Kidney (tissue), 14 donors: ENCODE measurements around the gene FRMD4A. TPM values are rescaled to one million over a fixed set of nuclear protein-coding genes. Genes with fewer than 3 reads are reported as not detected.

ENCODE experiments used
- DNase-seq, 5 donors: peaks; one replicate each; pipeline ENCODE4 v3.0.0-alpha.2; 2013 to 2020
- FAIRE-seq: peaks from 2 replicates; lab custom pipeline; 2012; peaks lifted over from hg19 to GRCh38; lab: Jason Lieb, UNC
- H3K27ac ChIP-seq, 2 donors: one replicate each; pipeline ENCODE4 v1.7.0; 2013; ENCODE audit warnings: low read depth in 2 of 2, low read length in 2 of 2, inconsistent platforms in 1 of 2
- H3K27me3 ChIP-seq: one replicate; pipeline ENCODE4 v1.7.1; 2013; ENCODE audit warnings: low read length, inconsistent platforms; ENCODE audit not compliant: control insufficient read depth, insufficient read depth
- H3K36me3 ChIP-seq, 3 donors: one replicate each; pipeline versions ENCODE4 v1.7.0 to v1.7.1; 2013; ENCODE audit warnings: low read length in 3 of 3, control low read depth in 1 of 3, inconsistent platforms in 1 of 3; ENCODE audit not compliant: insufficient read depth in 3 of 3, control insufficient read depth in 2 of 3
- H3K4me1 ChIP-seq, 3 donors: one replicate each; pipeline versions ENCODE4 v1.7.0 to v1.7.1; 2013; ENCODE audit warnings: low read length in 3 of 3, inconsistent platforms in 1 of 3, low read depth in 1 of 3; ENCODE audit not compliant: control insufficient read depth in 2 of 3, insufficient read depth in 2 of 3
- H3K4me3 ChIP-seq, 3 donors: one replicate each; pipeline versions ENCODE4 v1.7.0 to v1.8.1; 2013; ENCODE audit warnings: low read length in 3 of 3, control low read depth in 1 of 3, inconsistent platforms in 1 of 3
- H3K9ac ChIP-seq, 3 donors: one replicate each; pipeline versions ENCODE4 v1.7.0 to v1.7.1; 2013; ENCODE audit warnings: low read length in 3 of 3, control low read depth in 1 of 3, inconsistent platforms in 1 of 3
- H3K9me3 ChIP-seq, 3 donors: one replicate each; pipeline versions ENCODE4 v1.7.0 to v1.7.1; 2013; ENCODE audit warnings: low read length in 3 of 3, control low read depth in 1 of 3, inconsistent platforms in 1 of 3; ENCODE audit not compliant: control insufficient read depth in 2 of 3, insufficient read depth in 1 of 3
- intact Hi-C: fragments of 100-400 bp; cut with DNase I; formaldehyde crosslinking; loops from one replicate; pipeline ENCODE4 v1.11.1; 2022
- polyA plus RNA-seq: library from polyadenylated mRNA; stranded (reverse); fragments of 350-450 nt; fragmentation: Illumina TruSeq; extraction: RNeasy Lipid Tissue Mini Kit (QIAGEN cat#74804); gene quantifications from one replicate; pipeline ENCODE4 v1.2.3, GENCODE V29; 2014; ENCODE audit warnings: low read depth, low replicate concordance; ENCODE audit not compliant: insufficient read depth
- total RNA-seq: library from RNA; stranded (reverse); fragmentation: NEBNext Ultra II Directional; extraction: Animal tissue kit (Norgen Biotek cat#: 25700); gene quantifications from one replicate; pipeline ENCODE4 v1.2.1, GENCODE V29; 2021
- TF ChIP-seq, protein P1 (sequence below): IDR thresholded peaks from 3 replicates; pipeline ENCODE4 v1.5.1; 2012; ENCODE audit warnings: mild to moderate bottlenecking, moderate library complexity, borderline replicate concordance; ENCODE audit not compliant: insufficient read depth; ENCODE audit errors: extremely low read depth
- donor health status: control.
- donor health status: control.
- donor health status: control.
- donor health status: control.
- donor health status: control.
- donor health status: DM: yes; HTN: yes; CAD: no.
- donor health status: Normal renal cell carcinoma (clear cell type).

FRMD4A gene
- total and polyA plus RNA-seq, 2 donors from 2014 or later, result 16.0 to 68.2 TPM

DNA sequence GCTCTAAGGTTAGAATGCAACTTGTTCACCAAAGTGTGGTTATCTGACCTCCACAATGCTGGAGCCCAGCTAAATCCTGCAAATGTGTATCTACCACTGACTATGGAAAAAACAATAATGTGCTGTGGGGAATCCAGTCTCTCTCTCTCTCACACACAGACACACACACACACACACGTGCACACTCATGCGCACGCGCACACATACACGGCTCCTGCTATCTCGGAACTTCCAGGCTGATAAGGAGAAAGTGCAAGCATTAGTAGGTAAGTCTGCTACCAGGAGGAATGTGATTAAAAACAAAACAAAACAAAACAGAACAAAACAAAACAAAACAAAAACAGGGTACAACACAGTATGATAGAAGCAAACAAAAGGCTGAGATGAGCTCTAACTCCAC lies 205.2 kb downstream of the FRMD4A start:
- TF ChIP-seq, protein P1, sequence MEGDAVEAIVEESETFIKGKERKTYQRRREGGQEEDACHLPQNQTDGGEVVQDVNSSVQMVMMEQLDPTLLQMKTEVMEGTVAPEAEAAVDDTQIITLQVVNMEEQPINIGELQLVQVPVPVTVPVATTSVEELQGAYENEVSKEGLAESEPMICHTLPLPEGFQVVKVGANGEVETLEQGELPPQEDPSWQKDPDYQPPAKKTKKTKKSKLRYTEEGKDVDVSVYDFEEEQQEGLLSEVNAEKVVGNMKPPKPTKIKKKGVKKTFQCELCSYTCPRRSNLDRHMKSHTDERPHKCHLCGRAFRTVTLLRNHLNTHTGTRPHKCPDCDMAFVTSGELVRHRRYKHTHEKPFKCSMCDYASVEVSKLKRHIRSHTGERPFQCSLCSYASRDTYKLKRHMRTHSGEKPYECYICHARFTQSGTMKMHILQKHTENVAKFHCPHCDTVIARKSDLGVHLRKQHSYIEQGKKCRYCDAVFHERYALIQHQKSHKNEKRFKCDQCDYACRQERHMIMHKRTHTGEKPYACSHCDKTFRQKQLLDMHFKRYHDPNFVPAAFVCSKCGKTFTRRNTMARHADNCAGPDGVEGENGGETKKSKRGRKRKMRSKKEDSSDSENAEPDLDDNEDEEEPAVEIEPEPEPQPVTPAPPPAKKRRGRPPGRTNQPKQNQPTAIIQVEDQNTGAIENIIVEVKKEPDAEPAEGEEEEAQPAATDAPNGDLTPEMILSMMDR, result no peak
- H3K36me3 ChIP-seq, result no peaks in the 10 kb centered on the region
- intact Hi-C loops, result no loop called here
- H3K9me3 ChIP-seq, result no peaks in the 10 kb centered on the region
- no peaks in the 10 kb centered on the region for H3K4me1 ChIP-seq
- DNase-seq (no peak), FAIRE-seq (no peak)
- no peak overlapping the region for H3K9ac ChIP-seq
- H3K27ac ChIP-seq, result no peak overlapping the region
- no peak overlapping the region for H3K4me3 ChIP-seq
- H3K27me3 ChIP-seq, result no peaks in the 10 kb centered on the region

DNA sequence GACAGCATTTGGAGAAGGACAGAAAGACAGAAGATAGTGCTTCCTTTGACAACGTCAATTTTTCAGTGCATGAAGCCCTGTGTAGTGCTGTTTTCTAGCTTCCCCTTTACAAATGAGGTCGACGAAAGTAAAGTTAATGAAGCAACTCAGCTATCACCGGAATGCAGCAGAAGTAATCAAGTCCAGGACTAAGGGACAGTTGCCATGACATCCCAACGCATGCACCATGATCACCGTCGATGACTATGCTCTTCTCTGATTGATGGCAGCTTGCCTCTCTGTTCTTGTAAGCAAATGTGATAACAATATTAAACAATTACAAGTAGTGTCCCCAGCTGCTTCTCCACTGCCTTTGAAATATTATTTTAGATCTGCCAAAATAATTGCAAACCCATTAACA lies 205.8 kb downstream of the FRMD4A start:
- Histone ChIP-seq H3K9ac (no peak overlapping the region), H3K36me3 (no peaks in the 10 kb centered on the region), H3K9me3 (no peaks in the 10 kb centered on the region), H3K4me3 (no peak overlapping the region), H3K27me3 (no peaks in the 10 kb centered on the region), H3K27ac (no peak overlapping the region), H3K4me1 (no peaks in the 10 kb centered on the region)
- FAIRE-seq (no peak), DNase-seq (peak in 3 of 5 donors; percentile 20 to 54 (median 43))
- intact Hi-C loops, result no loop called here
- TF ChIP-seq, protein P1, result no peak

DNA sequence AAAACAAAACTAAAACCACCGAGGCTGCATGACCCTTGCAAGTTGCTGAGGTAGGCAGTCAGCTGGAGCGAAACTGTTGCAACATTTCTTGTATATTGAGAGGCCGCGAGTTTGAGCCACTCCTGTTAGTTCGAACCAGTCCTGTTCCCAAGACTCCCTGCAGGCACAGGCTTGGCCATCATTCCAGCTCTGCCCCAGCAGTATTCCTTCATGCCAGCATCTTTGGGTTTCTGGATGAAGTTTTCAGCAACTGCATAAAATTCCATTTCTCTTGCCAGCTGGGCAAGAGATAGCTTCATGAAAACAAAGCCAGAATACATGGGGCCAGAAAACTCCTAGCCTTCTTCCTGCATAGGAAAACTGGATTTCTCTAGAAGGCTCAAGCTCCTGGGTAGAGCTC lies 207.6 kb downstream of the FRMD4A start:
- Histone ChIP-seq H3K27ac (no peak overlapping the region), H3K9ac (no peak overlapping the region), H3K27me3 (no peaks in the 10 kb centered on the region), H3K4me3 (no peak overlapping the region), H3K9me3 (no peaks in the 10 kb centered on the region), H3K4me1 (no peaks in the 10 kb centered on the region), H3K36me3 (no peaks in the 10 kb centered on the region)
- FAIRE-seq (no peak), DNase-seq (no peak)
- TF ChIP-seq, protein P1, result no peak
- intact Hi-C loops, result no loop called here

DNA sequence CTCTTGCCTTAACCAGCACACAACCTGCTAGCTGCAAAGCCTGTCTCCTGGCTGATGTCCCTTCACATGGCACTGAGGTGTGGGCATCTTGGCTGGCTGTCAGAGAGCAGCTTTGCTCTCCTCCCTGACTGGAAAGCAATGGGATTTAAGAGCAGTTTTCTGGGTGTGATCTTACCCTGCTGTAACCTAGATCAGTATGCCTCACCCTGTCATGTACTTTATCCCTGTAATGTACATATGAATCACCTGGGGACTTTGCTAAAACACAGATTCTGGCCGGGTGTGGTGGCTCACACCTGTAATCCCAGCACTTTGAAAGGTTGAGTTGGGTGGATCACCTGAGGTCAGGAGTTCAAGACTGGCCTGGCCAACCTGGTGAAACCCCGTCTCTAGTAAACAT lies 209.9 kb downstream of the FRMD4A start:
- intact Hi-C loops, result no loop called here
- DNase-seq (no peak), FAIRE-seq (no peak)
- Histone ChIP-seq H3K4me3 (no peak overlapping the region), H3K27ac (no peak overlapping the region), H3K4me1 (no peaks in the 10 kb centered on the region), H3K9ac (no peak overlapping the region), H3K27me3 (no peaks in the 10 kb centered on the region), H3K36me3 (no peaks in the 10 kb centered on the region), H3K9me3 (no peaks in the 10 kb centered on the region)
- TF ChIP-seq, protein P1, result no peak
